ENCODE measurements around the gene CACNG8.
"Not testable (repeated sequence)": the region's sequence is repeated elsewhere in the genome, so short reads cannot be mapped to it uniquely, and the experiment has no call there.

Gene CACNG8

GRCh38 chr19:54035215-54036178 is 72.8 kb downstream of the CACNG8 start:
- DNase-seq (ENCODE audit: low spot score), result peak; percentile 40

- DNase-seq (ENCODE audit: low spot score), result not testable (repeated sequence)
Measured at GRCh38 chr19:54036542-54036941, 73.8 kb downstream of the CACNG8 start.
